ENCODE results near the gene FUT3. TPM values are rescaled to one million over a fixed set of nuclear protein-coding genes. Genes with fewer than 3 reads are reported as not detected.

Gene FUT3
- total and polyA plus RNA-seq, 2 experiments from 2014 or later, result not detected

GRCh38 chr19:5867201-5868136 lies 16.2 kb upstream of the FUT3 start:
- Histone ChIP-seq H3K9ac (no peak overlapping the region), H3K4me2 (ENCODE audit: unreplicated experiment) (no peak overlapping the region), H3K4me3 (no peak overlapping the region), H3K9me2 (ENCODE audit: insufficient read depth) (no peaks in the 10 kb centered on the region), H3K79me2 (ENCODE audit: insufficient read depth) (no peaks in the 10 kb centered on the region), H2AFZ (no peak overlapping the region), H3K36me3 (ENCODE audit: low read depth) (no peaks in the 10 kb centered on the region), H4K20me1 (ENCODE audit: insufficient read depth) (no peaks in the 10 kb centered on the region), H3K27me3 (replicated peaks; ENCODE audit: insufficient read depth) (0 out of 2 replicates have a peak, but pooled peaks cover 4% of the 10 kb centered on the region), H3K4me1 (ENCODE audit: insufficient read depth) (no peaks in the 10 kb centered on the region), H3F3A (ENCODE audit: insufficient read depth) (no peaks in the 10 kb centered on the region), H3K27ac (no peak overlapping the region), H3K9me3 (ENCODE audit: low read depth) (no peaks in the 10 kb centered on the region)
- TF ChIP-seq EZH2 (IDR thresholded peaks at IDR 0.05; ENCODE audit: insufficient read depth, poor library complexity, severe bottlenecking), result no peak
- TF ChIP-seq EZH2phosphoT487 (IDR thresholded peaks at IDR 0.05; ENCODE audit: insufficient read depth, low read depth), result no peak
- 72 to 81% methylated on average over 18 to 31 of the region's 31 CpGs for WGBS, 2 experiments (ENCODE audit: low coverage in 1 of 2, low lambda C conversion rate in 2 of 2, missing lambda C conversion rate in 2 of 2)
- no peak for DNase-seq
- in situ Hi-C loops (cut with MboI), result no loop called here

- 0 out of 2 replicates have a peak, but pooled peaks cover 4% of the 10 kb centered on the region for H3K27me3 ChIP-seq (replicated peaks; ENCODE audit: insufficient read depth)
- no peaks in the 10 kb centered on the region for H4K20me1 ChIP-seq (ENCODE audit: insufficient read depth)
- no peaks in the 10 kb centered on the region for H3K79me2 ChIP-seq (ENCODE audit: insufficient read depth)
- H3K4me2 ChIP-seq (ENCODE audit: unreplicated experiment), result no peak overlapping the region
- no peaks in the 10 kb centered on the region for H3K36me3 ChIP-seq (ENCODE audit: low read depth)
- H3K4me3 ChIP-seq, result no peak overlapping the region
- no peak overlapping the region for H3K9ac ChIP-seq
- no peak overlapping the region for H3K27ac ChIP-seq
- in situ Hi-C loops (cut with MboI), result no loop called here
- DNase-seq, result no peak
- no peaks in the 10 kb centered on the region for H3K9me3 ChIP-seq (ENCODE audit: low read depth)
- no peak overlapping the region for H2AFZ ChIP-seq
- no peak for TF ChIP-seq EZH2 (IDR thresholded peaks at IDR 0.05; ENCODE audit: insufficient read depth, poor library complexity, severe bottlenecking)
- no peak for TF ChIP-seq EZH2phosphoT487 (IDR thresholded peaks at IDR 0.05; ENCODE audit: insufficient read depth, low read depth)
- H3K4me1 ChIP-seq (ENCODE audit: insufficient read depth), result no peaks in the 10 kb centered on the region
- 56 to 57% methylated on average over 11 of the region's 11 CpGs for WGBS, 2 experiments (ENCODE audit: low coverage in 1 of 2, low lambda C conversion rate in 2 of 2, missing lambda C conversion rate in 2 of 2)
- H3F3A ChIP-seq (ENCODE audit: insufficient read depth), result no peaks in the 10 kb centered on the region
- H3K9me2 ChIP-seq (ENCODE audit: insufficient read depth), result no peaks in the 10 kb centered on the region
These were observed 14.5 kb upstream of the FUT3 start for GRCh38 chr19:5865772-5866171.

- Histone ChIP-seq H3K4me2 (ENCODE audit: unreplicated experiment) (no peak overlapping the region), H3K79me2 (ENCODE audit: insufficient read depth) (no peaks in the 10 kb centered on the region), H3K9ac (no peak overlapping the region), H3F3A (ENCODE audit: insufficient read depth) (no peaks in the 10 kb centered on the region), H3K9me2 (ENCODE audit: insufficient read depth) (no peaks in the 10 kb centered on the region), H3K9me3 (ENCODE audit: low read depth) (no peaks in the 10 kb centered on the region), H3K4me1 (ENCODE audit: insufficient read depth) (no peaks in the 10 kb centered on the region), H3K27ac (no peak overlapping the region), H4K20me1 (ENCODE audit: insufficient read depth) (no peaks in the 10 kb centered on the region), H3K36me3 (ENCODE audit: low read depth) (no peaks in the 10 kb centered on the region), H3K27me3 (replicated peaks; ENCODE audit: insufficient read depth) (no peaks in the 10 kb centered on the region), H2AFZ (no peak overlapping the region), H3K4me3 (no peak overlapping the region)
- 64 to 69% methylated on average over 14 of the region's 14 CpGs for WGBS, 2 experiments (ENCODE audit: low coverage in 1 of 2, low lambda C conversion rate in 2 of 2, missing lambda C conversion rate in 2 of 2)
- in situ Hi-C loops (cut with MboI), result no loop called here
- TF ChIP-seq EZH2 (IDR thresholded peaks at IDR 0.05; ENCODE audit: insufficient read depth, poor library complexity, severe bottlenecking) (no peak), EZH2phosphoT487 (IDR thresholded peaks at IDR 0.05; ENCODE audit: insufficient read depth, low read depth) (no peak)
- DNase-seq, result no peak
These were observed 13.7 kb upstream of the FUT3 start for GRCh38 chr19:5864725-5865486.

- H3K27ac ChIP-seq, result no peak overlapping the region
- no peaks in the 10 kb centered on the region for H3K9me3 ChIP-seq (ENCODE audit: low read depth)
- no peak overlapping the region for H3K4me2 ChIP-seq (ENCODE audit: unreplicated experiment)
- no peak overlapping the region for H3K4me3 ChIP-seq
- no peaks in the 10 kb centered on the region for H3K9me2 ChIP-seq (ENCODE audit: insufficient read depth)
- WGBS, 2 experiments (ENCODE audit: low coverage in 1 of 2, low lambda C conversion rate in 2 of 2, missing lambda C conversion rate in 2 of 2), result 52 to 55% methylated on average over 6 to 9 of the region's 9 CpGs
- no peaks in the 10 kb centered on the region for H3K27me3 ChIP-seq (replicated peaks; ENCODE audit: insufficient read depth)
- H3K36me3 ChIP-seq (ENCODE audit: low read depth), result no peaks in the 10 kb centered on the region
- H4K20me1 ChIP-seq (ENCODE audit: insufficient read depth), result no peaks in the 10 kb centered on the region
- DNase-seq, result no peak
- H3F3A ChIP-seq (ENCODE audit: insufficient read depth), result no peaks in the 10 kb centered on the region
- in situ Hi-C loops (cut with MboI), result no loop called here
- no peaks in the 10 kb centered on the region for H3K4me1 ChIP-seq (ENCODE audit: insufficient read depth)
- no peak overlapping the region for H2AFZ ChIP-seq
- no peaks in the 10 kb centered on the region for H3K79me2 ChIP-seq (ENCODE audit: insufficient read depth)
- H3K9ac ChIP-seq, result no peak overlapping the region
- TF ChIP-seq EZH2 (IDR thresholded peaks at IDR 0.05; ENCODE audit: insufficient read depth, poor library complexity, severe bottlenecking) (no peak), EZH2phosphoT487 (IDR thresholded peaks at IDR 0.05; ENCODE audit: insufficient read depth, low read depth) (no peak)
These were observed 12.9 kb upstream of the FUT3 start for GRCh38 chr19:5864013-5864720.

All from GM23248 (cell line).